ENCODE measurements around the gene ESCO1.
A peak's percentile ranks its signal among the peaks of the same experiment; 100 is the strongest.
"Not testable (repeated sequence)": the region's sequence is repeated elsewhere in the genome, so short reads cannot be mapped to it uniquely, and the experiment has no call there.

ESCO1 gene

GRCh38 chr18:21600526-21601410 lies at the start of gene ESCO1:
Gene ESCO1, minus strand, starts transcription at chr18:21600704. Its CDS starts 25,861 bp downstream, at chr18:21574843.
- peak; percentile 99 for DNase-seq

GRCh38 chr18:21640375-21640774 lies 39.9 kb upstream of the ESCO1 start:
- DNase-seq = not testable (repeated sequence)

GRCh38 chr18:21638822-21639221 lies 38.3 kb upstream of the ESCO1 start:
- DNase-seq = no peak

GRCh38 chr18:21636769-21637168 lies 36.3 kb upstream of the ESCO1 start:
- no peak for DNase-seq

- no peak for DNase-seq
Observed at GRCh38 chr18:21634588-21635199, 34.2 kb upstream of the ESCO1 start.

GRCh38 chr18:21632393-21632792 lies 31.9 kb upstream of the ESCO1 start:
- no peak for DNase-seq

- DNase-seq = no peak
Observed at GRCh38 chr18:21629089-21629832, 28.8 kb upstream of the ESCO1 start.

GRCh38 chr18:21621640-21622039 lies 21.1 kb upstream of the ESCO1 start:
- not testable (repeated sequence) for DNase-seq

- peak; percentile 91 for DNase-seq
Observed at GRCh38 chr18:21612125-21613039, 11.9 kb upstream of the ESCO1 start, which contains the start of gene SNRPD1. Gene SNRPD1, plus strand, starts transcription at chr18:21612314. Its CDS starts 116 bp downstream, at chr18:21612430.

GRCh38 chr18:21611401-21612124 lies 11.1 kb upstream of the ESCO1 start:
- DNase-seq = not testable (repeated sequence)

GRCh38 chr18:21605213-21605612 lies 4.7 kb upstream of the ESCO1 start:
- no peak for DNase-seq

GRCh38 chr18:21604671-21605070 lies 4.2 kb upstream of the ESCO1 start:
- DNase-seq = no peak

- no peak for DNase-seq
Observed at GRCh38 chr18:21602299-21602587, 1.7 kb upstream of the ESCO1 start.

GRCh38 chr18:21599585-21600525 lies 649 bp downstream of the ESCO1 start:
- DNase-seq = peak; percentile 79

- no peak for DNase-seq
Observed at GRCh38 chr18:21598726-21599584, 1.5 kb downstream of the ESCO1 start.

- no peak for DNase-seq
Observed at GRCh38 chr18:21597620-21598019, 2.9 kb downstream of the ESCO1 start.

- DNase-seq = no peak
Observed at GRCh38 chr18:21593540-21594257, 6.8 kb downstream of the ESCO1 start.

GRCh38 chr18:21592361-21592760 lies 8.1 kb downstream of the ESCO1 start:
- DNase-seq = not testable (repeated sequence)

- no peak for DNase-seq
Observed at GRCh38 chr18:21584391-21584790, 16.1 kb downstream of the ESCO1 start.

All from NCI-H1105 treated with DMSO at 0.1 percent for 48 hours (cell line).